ENCODE data around the gene ARHGAP24.
A peak's percentile ranks its signal among the peaks of the same experiment; 100 is the strongest.

The ARHGAP24 gene

GRCh38 chr4:85854546-85854945 lies 379.6 kb downstream of the ARHGAP24 start:
- Mint-ChIP-seq H3K4me1 (peaks cover 4% of the 10 kb centered on the region), H3K4me3 (no peak overlapping the region), H3K9me3 (peaks cover 35% of the 10 kb centered on the region), H3K27me3 (ENCODE audit: low read depth) (no peaks in the 10 kb centered on the region), H3K27ac (no peak overlapping the region), H3K36me3 (ENCODE audit: low read depth) (peaks cover 53% of the 10 kb centered on the region)
- no peak for TF ChIP-seq CTCF (IDR thresholded peaks at IDR 0.05; ENCODE audit: unreplicated experiment in 3 of 3)

DNA sequence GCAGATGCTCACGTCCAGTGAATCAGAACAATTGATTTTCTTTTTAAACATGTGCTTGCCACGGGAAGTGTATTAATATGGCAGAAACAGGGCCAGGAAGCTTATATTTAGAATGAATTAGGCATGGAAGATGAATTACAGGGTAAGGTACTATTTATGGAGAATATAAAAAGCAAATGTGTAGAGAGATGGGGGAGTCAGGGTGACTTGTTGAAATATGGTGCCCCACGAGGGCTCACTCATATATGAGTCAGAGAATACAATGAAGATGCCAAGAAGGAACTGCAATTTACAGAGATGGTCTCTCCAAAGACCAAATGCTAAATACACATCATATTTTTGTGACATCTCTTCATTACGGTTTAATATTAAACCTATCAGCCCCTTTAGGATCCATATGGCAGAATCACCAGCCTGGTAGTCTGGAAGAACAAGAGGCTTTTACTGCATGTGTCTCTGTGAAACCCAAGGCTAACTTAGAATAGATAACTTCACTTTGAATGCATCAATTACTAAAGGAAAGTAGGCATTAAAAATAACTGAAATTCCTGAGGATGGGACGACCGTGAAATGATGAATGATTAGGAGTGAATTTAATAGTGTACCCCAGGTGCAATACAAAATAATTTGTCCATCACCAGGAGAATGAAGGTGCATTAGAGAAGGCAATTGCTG lies 385.3 kb downstream of the ARHGAP24 start:
- peaks cover 2% of the 10 kb centered on the region for H3K9me3 Mint-ChIP-seq
- no peak overlapping the region for H3K27ac Mint-ChIP-seq
- H3K36me3 Mint-ChIP-seq (ENCODE audit: low read depth), result peaks cover 4% of the 10 kb centered on the region
- H3K4me1 Mint-ChIP-seq, result peaks cover 6% of the 10 kb centered on the region
- no peak overlapping the region for H3K4me3 Mint-ChIP-seq
- no peaks in the 10 kb centered on the region for H3K27me3 Mint-ChIP-seq (ENCODE audit: low read depth)
- TF ChIP-seq CTCF (IDR thresholded peaks at IDR 0.05; ENCODE audit: unreplicated experiment in 3 of 3), result no peak

DNA sequence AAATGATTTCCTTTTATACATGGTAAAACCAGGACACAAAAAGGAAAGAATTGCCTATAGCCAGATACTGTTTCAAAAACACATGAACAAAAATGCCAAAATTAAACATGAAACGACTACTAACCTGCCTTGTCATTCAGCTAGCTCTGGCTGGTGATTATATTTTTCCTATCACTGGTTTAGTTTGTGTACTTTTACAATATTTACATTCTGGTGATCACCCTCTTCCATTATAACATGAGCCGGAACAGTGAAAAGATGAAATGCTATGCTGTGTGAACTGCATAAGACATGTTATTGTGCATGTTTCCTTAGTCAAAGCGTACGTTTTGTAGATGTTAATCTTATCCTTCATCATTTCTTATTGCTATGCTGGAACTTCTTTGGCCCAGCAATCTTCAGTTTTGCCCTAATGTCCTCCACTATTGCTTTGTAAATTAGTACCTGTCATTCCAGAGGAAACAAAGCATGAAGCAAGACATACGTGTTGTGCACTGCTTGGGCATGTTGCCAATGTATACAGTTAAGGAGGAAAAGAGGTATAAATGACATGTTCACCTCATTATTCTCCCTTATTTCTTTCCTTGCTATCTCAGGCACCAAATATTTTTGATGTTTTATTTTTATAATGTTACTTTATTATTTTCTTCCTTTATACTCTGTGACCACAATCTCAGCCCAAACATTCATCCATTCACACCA lies 386.3 kb downstream of the ARHGAP24 start:
- TF ChIP-seq CTCF (IDR thresholded peaks at IDR 0.05; ENCODE audit: unreplicated experiment in 3 of 3), result no peak
- Mint-ChIP-seq H3K27ac (no peak overlapping the region), H3K4me3 (no peak overlapping the region), H3K27me3 (ENCODE audit: low read depth) (no peaks in the 10 kb centered on the region), H3K9me3 (no peaks in the 10 kb centered on the region), H3K36me3 (ENCODE audit: low read depth) (no peaks in the 10 kb centered on the region), H3K4me1 (peaks cover 6% of the 10 kb centered on the region)

GRCh38 chr4:85862896-85863295 lies 387.9 kb downstream of the ARHGAP24 start:
- no peaks in the 10 kb centered on the region for H3K36me3 Mint-ChIP-seq (ENCODE audit: low read depth)
- H3K27ac Mint-ChIP-seq, result no peak overlapping the region
- no peak overlapping the region for H3K4me3 Mint-ChIP-seq
- TF ChIP-seq CTCF (IDR thresholded peaks at IDR 0.05; ENCODE audit: unreplicated experiment in 3 of 3), result no peak
- peaks cover 16% of the 10 kb centered on the region for H3K4me1 Mint-ChIP-seq
- no peaks in the 10 kb centered on the region for H3K9me3 Mint-ChIP-seq
- H3K27me3 Mint-ChIP-seq (ENCODE audit: low read depth), result no peaks in the 10 kb centered on the region

DNA sequence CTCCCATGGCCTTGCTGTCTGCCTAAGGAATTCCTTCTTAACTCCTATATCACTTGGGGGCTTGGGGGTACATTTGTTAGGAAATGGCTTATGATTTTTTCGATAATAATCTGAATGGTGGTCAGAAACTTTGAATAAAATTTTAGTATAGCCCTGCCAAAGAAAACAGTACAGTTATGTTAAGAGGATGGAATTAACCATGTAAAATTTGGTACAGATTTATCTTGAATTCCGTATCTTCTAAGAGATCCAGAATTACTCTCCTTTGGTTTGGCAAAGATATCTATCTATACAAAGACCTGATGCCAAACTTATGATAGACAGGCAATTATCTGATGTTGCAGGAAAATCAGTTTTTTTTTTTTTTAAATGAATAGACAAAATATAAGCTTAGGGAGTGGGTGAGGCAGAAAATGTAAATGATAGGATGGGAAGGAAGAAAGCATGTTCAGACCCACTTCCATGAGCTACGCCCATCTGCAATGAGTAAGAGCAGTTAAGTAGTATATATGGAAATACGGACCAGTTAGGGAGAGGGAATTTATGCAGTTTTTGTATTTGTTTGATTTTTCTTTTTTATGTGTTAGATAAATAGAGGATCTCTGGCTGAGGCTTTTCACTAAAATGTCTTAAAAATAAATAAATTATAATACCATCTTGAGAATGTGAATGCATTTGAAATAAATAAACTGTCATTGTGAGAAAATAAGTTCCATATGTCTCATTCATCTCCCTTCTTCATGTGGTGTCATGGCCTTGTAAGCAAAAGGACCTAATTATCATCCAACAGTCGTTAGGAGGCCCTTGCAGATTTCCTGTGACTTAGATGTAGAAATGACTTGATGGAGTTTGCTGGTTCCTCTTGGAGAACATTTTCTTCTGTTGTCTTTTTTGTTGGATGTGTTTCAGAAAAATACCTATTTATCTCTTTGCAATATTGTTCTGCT lies 389.6 kb downstream of the ARHGAP24 start:
- no peak for TF ChIP-seq CTCF (IDR thresholded peaks at IDR 0.05; ENCODE audit: unreplicated experiment in 3 of 3)
- peak overlapping the region in 1 of 3 experiments; percentile 14 for H3K27ac Mint-ChIP-seq
- H3K4me1 Mint-ChIP-seq, result peaks cover 29% of the 10 kb centered on the region
- H3K9me3 Mint-ChIP-seq, result no peaks in the 10 kb centered on the region
- no peak overlapping the region for H3K4me3 Mint-ChIP-seq
- H3K36me3 Mint-ChIP-seq (ENCODE audit: low read depth), result no peaks in the 10 kb centered on the region
- no peaks in the 10 kb centered on the region for H3K27me3 Mint-ChIP-seq (ENCODE audit: low read depth)
